HepG2 (cell line): ENCODE results near the gene MAP2K7. TPM values are rescaled to one million over a fixed set of nuclear protein-coding genes. Genes with fewer than 3 reads are reported as not detected.
A peak's percentile ranks its signal among the peaks of the same experiment; 100 is the strongest.

Experiments used
- HDAC6 ChIP-seq: fragments of 200-600 bp; sonication (generic); IDR thresholded peaks from 2 replicates; pipeline ENCODE4 v1.7.0; 2017; ENCODE audit warnings: mild to moderate bottlenecking, antibody characterized with exemption, low read length, low read depth
- HOMEZ ChIP-seq: IDR thresholded peaks from 2 replicates; pipeline ENCODE4 v1.6.1; 2016; ENCODE audit warnings: low read depth
- KDM5A ChIP-seq: fragments of 200-600 bp; sonication (generic); IDR thresholded peaks from 2 replicates; pipeline ENCODE4 v1.7.0; 2018; ENCODE audit warnings: antibody characterized with exemption, mild to moderate bottlenecking, low read length, borderline replicate concordance
- KDM6A ChIP-seq: IDR thresholded peaks from 2 replicates; pipeline ENCODE4 v1.6.1; 2016; ENCODE audit warnings: low read depth
- NFIC ChIP-seq: IDR thresholded peaks from 2 replicates; pipeline ENCODE4 v1.6.1; 2012; ENCODE audit warnings: mild to moderate bottlenecking, low read length, inconsistent platforms
- PHF8 ChIP-seq: sonication (generic); formaldehyde crosslinking; IDR thresholded peaks from 2 replicates; pipeline ENCODE4 v1.5.0; 2020; ENCODE audit warnings: missing genetic modification reagents
- SETDB1 ChIP-seq: sonication (generic); formaldehyde crosslinking; IDR thresholded peaks from 2 replicates; pipeline ENCODE4 v1.5.1; 2020; ENCODE audit warnings: missing genetic modification reagents, mild to moderate bottlenecking, borderline replicate concordance
- SNRNP70 ChIP-seq: fragments of 200-400 bp; formaldehyde crosslinking; IDR thresholded peaks from 2 replicates; pipeline ENCODE4 v1.6.1; 2017; ENCODE audit warnings: mild to moderate bottlenecking, low read depth, low read length, moderate library complexity
- XBP1 ChIP-seq: sonication (generic); formaldehyde crosslinking; IDR thresholded peaks from 2 replicates; pipeline ENCODE4 v1.5.0; 2020; ENCODE audit warnings: missing genetic modification reagents
- ZBTB40 ChIP-seq, 2 experiments: fragments of 450-650 bp in 1 of 2; sonication (generic) in 1 of 2; formaldehyde crosslinking in 1 of 2; IDR thresholded peaks; 2 replicates each; pipeline versions ENCODE4 v1.6.1 to v1.8.0; 2016 to 2022; ENCODE audit warnings: antibody characterized with exemption in 1 of 2, mild to moderate bottlenecking in 1 of 2, missing genetic modification reagents in 1 of 2
- ZBTB49 ChIP-seq: sonication (generic); formaldehyde crosslinking; IDR thresholded peaks from 2 replicates; pipeline ENCODE4 v1.4.0; 2020; ENCODE audit warnings: missing genetic modification reagents, borderline replicate concordance
- ZMYM3 ChIP-seq: sonication (generic); formaldehyde crosslinking; IDR thresholded peaks from 2 replicates; pipeline ENCODE4 v1.5.1; 2020; ENCODE audit warnings: mild to moderate bottlenecking, missing genetic modification reagents
- ZNF607 ChIP-seq: sonication (generic); formaldehyde crosslinking; IDR thresholded peaks from 2 replicates; pipeline ENCODE4 v1.5.1; 2020; ENCODE audit warnings: missing genetic modification reagents, mild to moderate bottlenecking, borderline replicate concordance
- polyA plus RNA-seq, 8 experiments: library from polyadenylated mRNA; depleted of rRNA in 3 of 8; stranded (reverse) in 7 of 8; unstranded in 1 of 8; fragments of >200 nt; fragmentation: Illumina TruSeq in 4 of 8; extraction: Trizol in 4 of 8; gene quantifications; 2 replicates each; pipeline versions ENCODE4 v1.2.1 to v1.2.3, GENCODE V29; 2011 to 2016; ENCODE audit warnings: low read depth in 4 of 8, missing spikeins in 1 of 8, mixed read lengths in 1 of 8; ENCODE audit not compliant: insufficient read depth in 1 of 8
- total RNA-seq, 5 experiments: library from RNA; depleted of rRNA; stranded (reverse); fragments of >200 nt; fragmentation: Illumina TruSeq; extraction: Trizol; gene quantifications; 2 replicates each; pipeline ENCODE4 v1.2.3, GENCODE V29; 2016; ENCODE audit warnings: low read depth in 1 of 5
- TF ChIP-seq, protein P1 (sequence below): IDR thresholded peaks from 2 replicates; pipeline ENCODE4 v1.6.1; 2016; ENCODE audit warnings: missing compliant biosample characterization, missing genetic modification reagents, borderline replicate concordance

Gene MAP2K7
- total and polyA plus RNA-seq, 2 of the 13 experiments (the other 11 are each of a cell fraction or from before 2014, with no cell fraction given), result 9.0 to 10.8 TPM

DNA sequence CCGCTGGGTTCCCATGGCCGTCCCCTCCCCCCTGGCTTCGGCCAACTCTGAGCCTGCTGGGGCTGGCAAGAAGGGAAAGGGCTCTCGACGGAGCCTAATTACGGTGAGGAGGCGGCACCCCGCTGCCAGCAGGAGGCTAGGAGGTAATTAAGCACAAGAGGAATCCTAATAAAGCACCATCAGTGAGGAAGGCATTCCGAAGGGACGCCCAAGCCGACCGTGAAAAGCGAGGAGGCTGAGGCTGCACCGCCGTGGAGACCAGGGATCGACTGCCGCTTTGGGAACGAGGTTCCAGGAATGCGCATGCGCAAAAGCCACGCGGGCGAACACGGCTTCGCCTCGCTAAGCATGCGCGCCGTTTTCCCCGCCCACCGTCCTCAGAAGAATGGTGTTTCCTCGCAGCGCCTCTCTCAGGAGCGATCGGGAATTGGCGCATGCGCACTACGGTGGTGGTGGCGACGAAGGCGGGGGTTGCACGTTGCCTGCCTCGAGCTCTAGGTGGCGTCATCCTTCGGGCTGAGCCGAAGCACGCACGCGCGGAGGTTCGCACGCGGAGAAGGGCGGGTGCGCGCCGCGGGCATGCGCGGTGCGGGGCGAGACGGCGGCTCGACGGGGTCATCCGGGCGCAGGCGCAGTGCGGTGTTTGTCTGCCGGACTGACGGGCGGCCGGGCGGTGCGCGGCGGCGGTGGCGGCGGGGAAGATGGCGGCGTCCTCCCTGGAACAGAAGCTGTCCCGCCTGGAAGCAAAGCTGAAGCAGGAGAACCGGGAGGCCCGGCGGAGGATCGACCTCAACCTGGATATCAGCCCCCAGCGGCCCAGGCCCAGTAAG is at the start of gene MAP2K7 (continued):
- no peak for TF ChIP-seq ZBTB40 (IDR thresholded peaks at IDR 0.05)
- peak; percentile 79 for TF ChIP-seq ZBTB40 (CRISPR knock-in tag; IDR thresholded peaks at IDR 0.05)
- TF ChIP-seq KDM5A, result no peak
- TF ChIP-seq HDAC6, result no peak
- no peak for TF ChIP-seq NFIC
- TF ChIP-seq ZBTB49 (CRISPR knock-in tag), result no peak
- no peak for TF ChIP-seq SNRNP70
- TF ChIP-seq KDM6A (CRISPR knock-in tag), result no peak
- TF ChIP-seq, protein P1, sequence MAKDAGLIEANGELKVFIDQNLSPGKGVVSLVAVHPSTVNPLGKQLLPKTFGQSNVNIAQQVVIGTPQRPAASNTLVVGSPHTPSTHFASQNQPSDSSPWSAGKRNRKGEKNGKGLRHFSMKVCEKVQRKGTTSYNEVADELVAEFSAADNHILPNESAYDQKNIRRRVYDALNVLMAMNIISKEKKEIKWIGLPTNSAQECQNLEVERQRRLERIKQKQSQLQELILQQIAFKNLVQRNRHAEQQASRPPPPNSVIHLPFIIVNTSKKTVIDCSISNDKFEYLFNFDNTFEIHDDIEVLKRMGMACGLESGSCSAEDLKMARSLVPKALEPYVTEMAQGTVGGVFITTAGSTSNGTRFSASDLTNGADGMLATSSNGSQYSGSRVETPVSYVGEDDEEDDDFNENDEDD (CRISPR knock-in tag), result peak; percentile 94
- peak; percentile 82 for TF ChIP-seq HOMEZ
- TF ChIP-seq XBP1, result no peak
- TF ChIP-seq SETDB1 (CRISPR knock-in tag), result no peak
- TF ChIP-seq ZNF607 (CRISPR knock-in tag), result peak; percentile 89; the same call in 1 of the 2 replicates
- TF ChIP-seq PHF8 (CRISPR knock-in tag), result peak; percentile 69
- TF ChIP-seq ZMYM3 (CRISPR knock-in tag), result no peak
